Measurements from ENCODE around the gene CCDC171.
"Not testable (repeated sequence)": the region's sequence is repeated elsewhere in the genome, so short reads cannot be mapped to it uniquely, and the experiment has no call there.

Gene CCDC171

GRCh38 chr9:15552636-15553527 lies at the start of gene CCDC171:
CCDC171 (plus strand) TSS chr9:15553043; CDS start chr9:15564089, 11,046 bp downstream.
- DNase-seq (ENCODE audit: low read depth in 2 of 2, low spot score in 1 of 2), result peak; percentile 52 to 68

- DNase-seq (ENCODE audit: low read depth in 2 of 2, low spot score in 1 of 2), result no peak
Measured at GRCh38 chr9:15505921-15506320, 46.9 kb upstream of the CCDC171 start.

- peak; percentile 19 to 37 for DNase-seq (ENCODE audit: low read depth in 2 of 2, low spot score in 1 of 2)
Measured at GRCh38 chr9:15509931-15510788, 42.7 kb upstream of the CCDC171 start.

GRCh38 chr9:15510789-15511575 lies 41.9 kb upstream of the CCDC171 start, which contains the start of gene PSIP1:
PSIP1 (minus strand) TSS chr9:15510970; CDS start chr9:15510188, 782 bp downstream.
- peak; percentile 69 to 71 for DNase-seq (ENCODE audit: low read depth in 2 of 2, low spot score in 1 of 2)

- DNase-seq (ENCODE audit: low read depth in 2 of 2, low spot score in 1 of 2), result no peak
Measured at GRCh38 chr9:15512204-15512603, 40.6 kb upstream of the CCDC171 start.

- no peak for DNase-seq (ENCODE audit: low read depth in 2 of 2, low spot score in 1 of 2)
Measured at GRCh38 chr9:15512889-15513288, 40.0 kb upstream of the CCDC171 start.

- DNase-seq (ENCODE audit: low read depth in 2 of 2, low spot score in 1 of 2), result no peak
Measured at GRCh38 chr9:15513335-15513734, 39.5 kb upstream of the CCDC171 start.

GRCh38 chr9:15519831-15520230 lies 33.0 kb upstream of the CCDC171 start:
- no peak for DNase-seq (ENCODE audit: low read depth in 2 of 2, low spot score in 1 of 2)

GRCh38 chr9:15521254-15521653 lies 31.6 kb upstream of the CCDC171 start:
- DNase-seq (ENCODE audit: low read depth in 2 of 2, low spot score in 1 of 2), result no peak

- DNase-seq (ENCODE audit: low read depth in 2 of 2, low spot score in 1 of 2), result no peak
Measured at GRCh38 chr9:15522130-15522755, 30.6 kb upstream of the CCDC171 start.

- DNase-seq (ENCODE audit: low read depth in 2 of 2, low spot score in 1 of 2), result no peak
Measured at GRCh38 chr9:15524845-15525455, 27.9 kb upstream of the CCDC171 start.

- DNase-seq (ENCODE audit: low read depth in 2 of 2, low spot score in 1 of 2), result no peak
Measured at GRCh38 chr9:15525958-15526357, 26.9 kb upstream of the CCDC171 start.

GRCh38 chr9:15527035-15527434 lies 25.8 kb upstream of the CCDC171 start:
- DNase-seq (ENCODE audit: low read depth in 2 of 2, low spot score in 1 of 2), result not testable (repeated sequence)

- no peak for DNase-seq (ENCODE audit: low read depth in 2 of 2, low spot score in 1 of 2)
Measured at GRCh38 chr9:15529566-15530324, 23.1 kb upstream of the CCDC171 start.

GRCh38 chr9:15531380-15531779 lies 21.5 kb upstream of the CCDC171 start:
- no peak for DNase-seq (ENCODE audit: low read depth in 2 of 2, low spot score in 1 of 2)

GRCh38 chr9:15541872-15542271 lies 11.0 kb upstream of the CCDC171 start:
- DNase-seq (ENCODE audit: low read depth in 2 of 2, low spot score in 1 of 2), result no peak

GRCh38 chr9:15542624-15543023 lies 10.2 kb upstream of the CCDC171 start:
- no peak for DNase-seq (ENCODE audit: low read depth in 2 of 2, low spot score in 1 of 2)

GRCh38 chr9:15543047-15543813 lies 9.6 kb upstream of the CCDC171 start:
- DNase-seq (ENCODE audit: low read depth in 2 of 2, low spot score in 1 of 2), result no peak

GRCh38 chr9:15549611-15550010 lies 3.2 kb upstream of the CCDC171 start:
- DNase-seq (ENCODE audit: low read depth in 2 of 2, low spot score in 1 of 2), result no peak

Measured in stimulated activated CD8-positive, alpha-beta memory T cell treated with anti-CD3 and anti-CD28 coated beads, Interleukin-4, amount 100 ng/mL, for 1 hour (primary cell).